Mucosa of rectum (tissue), 2 donors: Measurements from ENCODE around the gene GK2.

ENCODE experiments used
- H3K27ac ChIP-seq, 2 donors: one replicate each; pipeline ENCODE4 v1.7.0; 2013; ENCODE audit warnings: inconsistent platforms in 2 of 2, low read depth in 2 of 2, low read length in 2 of 2
- H3K27me3 ChIP-seq, 2 donors: one replicate each; pipeline ENCODE4 v1.7.0; 2013; ENCODE audit warnings: low read length in 2 of 2; ENCODE audit not compliant: control insufficient read depth in 2 of 2, insufficient read depth in 2 of 2
- H3K36me3 ChIP-seq, 2 donors: one replicate each; pipeline ENCODE4 v1.7.0; 2013; ENCODE audit warnings: low read length in 2 of 2; ENCODE audit not compliant: control insufficient read depth in 2 of 2, insufficient read depth in 2 of 2
- H3K4me1 ChIP-seq, 2 donors: one replicate each; pipeline ENCODE4 v1.7.0; 2013; ENCODE audit warnings: low read length in 2 of 2, mild to moderate bottlenecking in 1 of 2; ENCODE audit not compliant: control insufficient read depth in 2 of 2, insufficient read depth in 2 of 2
- H3K4me3 ChIP-seq, 2 donors: one replicate each; pipeline ENCODE4 v1.7.0; 2013; ENCODE audit warnings: low read length in 2 of 2
- H3K9ac ChIP-seq, 2 donors: one replicate each; pipeline ENCODE4 v1.7.0; 2013; ENCODE audit warnings: low read length in 2 of 2, low read depth in 1 of 2, mild to moderate bottlenecking in 1 of 2
- H3K9me3 ChIP-seq, 2 donors: one replicate each; pipeline ENCODE4 v1.7.0; 2013; ENCODE audit warnings: low read length in 2 of 2; ENCODE audit not compliant: control insufficient read depth in 2 of 2
- donor health status: healthy.
- donor health status: Normal muscosa, but diverticular disease.

The GK2 gene

GRCh38 chr4:79408063-79408462 is at the start of gene GK2:
Gene GK2, minus strand, starts transcription at chr4:79408228. Its CDS starts 28 bp downstream, at chr4:79408200.
- Histone ChIP-seq H3K9me3 (no peaks in the 10 kb centered on the region), H3K27me3 (no peaks in the 10 kb centered on the region), H3K36me3 (no peaks in the 10 kb centered on the region), H3K4me3 (no peak within 1 kb of the TSS), H3K9ac (no peak within 1 kb of the TSS), H3K27ac (no peak within 1 kb of the TSS), H3K4me1 (no peaks in the 10 kb centered on the region)

- Histone ChIP-seq H3K27me3 (no peaks in the 10 kb centered on the region), H3K4me1 (no peaks in the 10 kb centered on the region), H3K9ac (no peak overlapping the region), H3K4me3 (no peak overlapping the region), H3K36me3 (no peaks in the 10 kb centered on the region), H3K27ac (no peak overlapping the region), H3K9me3 (no peaks in the 10 kb centered on the region)
Observed at GRCh38 chr4:79455216-79455615, 47.2 kb upstream of the GK2 start.

GRCh38 chr4:79454656-79455055 is 46.6 kb upstream of the GK2 start:
- no peaks in the 10 kb centered on the region for H3K4me1 ChIP-seq
- H3K36me3 ChIP-seq, result no peaks in the 10 kb centered on the region
- H3K27ac ChIP-seq, result no peak overlapping the region
- H3K9ac ChIP-seq, result no peak overlapping the region
- H3K4me3 ChIP-seq, result no peak overlapping the region
- H3K9me3 ChIP-seq, result no peaks in the 10 kb centered on the region
- H3K27me3 ChIP-seq, result no peaks in the 10 kb centered on the region

GRCh38 chr4:79450053-79450452 is 42.0 kb upstream of the GK2 start:
- Histone ChIP-seq H3K4me1 (no peaks in the 10 kb centered on the region), H3K9ac (no peak overlapping the region), H3K4me3 (no peak overlapping the region), H3K36me3 (no peaks in the 10 kb centered on the region), H3K27ac (no peak overlapping the region), H3K27me3 (no peaks in the 10 kb centered on the region), H3K9me3 (no peaks in the 10 kb centered on the region)

- H3K36me3 ChIP-seq, result no peaks in the 10 kb centered on the region
- H3K9ac ChIP-seq, result no peak overlapping the region
- no peaks in the 10 kb centered on the region for H3K27me3 ChIP-seq
- no peaks in the 10 kb centered on the region for H3K4me1 ChIP-seq
- H3K9me3 ChIP-seq, result no peaks in the 10 kb centered on the region
- no peak overlapping the region for H3K27ac ChIP-seq
- no peak overlapping the region for H3K4me3 ChIP-seq
Observed at GRCh38 chr4:79446145-79446544, 38.1 kb upstream of the GK2 start.

GRCh38 chr4:79445371-79445781 is 37.3 kb upstream of the GK2 start:
- no peaks in the 10 kb centered on the region for H3K36me3 ChIP-seq
- no peaks in the 10 kb centered on the region for H3K9me3 ChIP-seq
- H3K4me3 ChIP-seq, result no peak overlapping the region
- no peaks in the 10 kb centered on the region for H3K4me1 ChIP-seq
- H3K27ac ChIP-seq, result no peak overlapping the region
- no peak overlapping the region for H3K9ac ChIP-seq
- H3K27me3 ChIP-seq, result no peaks in the 10 kb centered on the region

- no peaks in the 10 kb centered on the region for H3K9me3 ChIP-seq
- H3K36me3 ChIP-seq, result no peaks in the 10 kb centered on the region
- H3K27me3 ChIP-seq, result no peaks in the 10 kb centered on the region
- H3K4me3 ChIP-seq, result no peak overlapping the region
- no peaks in the 10 kb centered on the region for H3K4me1 ChIP-seq
- H3K9ac ChIP-seq, result no peak overlapping the region
- no peak overlapping the region for H3K27ac ChIP-seq
Observed at GRCh38 chr4:79442422-79442821, 34.4 kb upstream of the GK2 start.

GRCh38 chr4:79439489-79439888 is 31.5 kb upstream of the GK2 start:
- no peak overlapping the region for H3K27ac ChIP-seq
- no peaks in the 10 kb centered on the region for H3K9me3 ChIP-seq
- no peak overlapping the region for H3K9ac ChIP-seq
- no peaks in the 10 kb centered on the region for H3K4me1 ChIP-seq
- H3K36me3 ChIP-seq, result no peaks in the 10 kb centered on the region
- no peaks in the 10 kb centered on the region for H3K27me3 ChIP-seq
- H3K4me3 ChIP-seq, result no peak overlapping the region

GRCh38 chr4:79431839-79432238 is 23.8 kb upstream of the GK2 start:
- Histone ChIP-seq H3K27ac (no peak overlapping the region), H3K4me3 (no peak overlapping the region), H3K9me3 (no peaks in the 10 kb centered on the region), H3K27me3 (no peaks in the 10 kb centered on the region), H3K4me1 (no peaks in the 10 kb centered on the region), H3K9ac (no peak overlapping the region), H3K36me3 (no peaks in the 10 kb centered on the region)

- H3K9me3 ChIP-seq, result no peaks in the 10 kb centered on the region
- no peaks in the 10 kb centered on the region for H3K36me3 ChIP-seq
- no peaks in the 10 kb centered on the region for H3K4me1 ChIP-seq
- H3K9ac ChIP-seq, result no peak overlapping the region
- no peak overlapping the region for H3K27ac ChIP-seq
- H3K4me3 ChIP-seq, result no peak overlapping the region
- no peaks in the 10 kb centered on the region for H3K27me3 ChIP-seq
Observed at GRCh38 chr4:79429113-79429903, 21.3 kb upstream of the GK2 start.
